ENCODE results near the gene CPE. TPM values are rescaled to one million over a fixed set of nuclear protein-coding genes. Genes with fewer than 3 reads are reported as not detected.

CPE gene
- total and polyA plus RNA-seq, 10 of the 15 experiments (the other 5 are each of a cell fraction or from before 2014, with no cell fraction given) = 0.05 to 0.14 TPM; not detected in 8

GRCh38 chr4:165388756-165389155, 9.9 kb downstream of the CPE start:
- H3K9ac ChIP-seq (ENCODE audit: control insufficient read depth, insufficient read depth, low read length) = no peak overlapping the region
- in situ Hi-C loops (cut with MboI) (no loop called here), intact Hi-C loops (cut with micrococcal nuclease; ENCODE audit: unreplicated experiment) (no loop called here)
- H3K36me3 ChIP-seq (ENCODE audit: control insufficient read depth in 2 of 2, insufficient read depth in 2 of 2, low read length in 1 of 2) = no peaks in the 10 kb centered on the region
- TF ChIP-seq SMAD5 (IDR thresholded peaks at IDR 0.05; ENCODE audit: low read depth) (no peak), ZSCAN29 (IDR thresholded peaks at IDR 0.05) (no peak), IRF4 (IDR thresholded peaks at IDR 0.05; ENCODE audit: low read depth, low read length) (no peak), EP300 (IDR thresholded peaks at IDR 0.05; ENCODE audit: borderline replicate concordance in 1 of 2, control insufficient read depth in 1 of 2, low read depth in 2 of 2, low read length in 2 of 2) (no peak), NRF1 (conservative IDR thresholded peaks at IDR 0.05; ENCODE audit: low read depth, low read length) (no peak), PKNOX1 (IDR thresholded peaks at IDR 0.05) (no peak), ZBTB33 (IDR thresholded peaks at IDR 0.05) (no peak), RBBP5 (conservative IDR thresholded peaks at IDR 0.05) (no peak)
- DNase-seq (ENCODE audit: low read depth, low spot score) (no peak), ATAC-seq (no peak), FAIRE-seq (no peak)
- no peaks in the 10 kb centered on the region for H4K20me1 ChIP-seq (ENCODE audit: control insufficient read depth, insufficient read depth)
- ChIA-PET CTCF (interaction anchor here (0.6 to 1.2 kb wide), 3 partner anchors 11 to 34 kb away, joined by 3 to 4 read pairs (median 3); no protein-coding TSS in a partner anchor), RAD21 (ENCODE audit: unreplicated experiment) (no interaction called here), SMC1A (ENCODE audit: uncharacterized antibody, unreplicated experiment) (no interaction called here), POLR2A (no interaction called here)
- H3K4me1 ChIP-seq (ENCODE audit: control insufficient read depth, insufficient read depth, low read length) = no peaks in the 10 kb centered on the region
- H3K79me2 ChIP-seq (ENCODE audit: control insufficient read depth, insufficient read depth, low read length) = no peaks in the 10 kb centered on the region
- no peak overlapping the region for H2AFZ ChIP-seq (ENCODE audit: control insufficient read depth, low read depth, low read length)
- no peak overlapping the region for H3K4me2 ChIP-seq (ENCODE audit: control insufficient read depth, insufficient read depth)
- H3K4me3 ChIP-seq = no peak overlapping the region
- no peaks in the 10 kb centered on the region for H3K9me3 ChIP-seq (replicated peaks; ENCODE audit: control insufficient read depth, insufficient read depth, low read length)
- no peaks in the 10 kb centered on the region for H3K27me3 ChIP-seq (replicated peaks in 1 of 2; ENCODE audit: control insufficient read depth in 2 of 2, insufficient read depth in 2 of 2, low read length in 1 of 2)
- H3K27ac ChIP-seq (ENCODE audit: control insufficient read depth, insufficient read depth) = no peak overlapping the region
- BruUV-seq (replicated peaks) = no TSS peak

Measured in GM12878 (cell line).